ENCODE measurements around the gene LSM7.

Gene LSM7

DNA sequence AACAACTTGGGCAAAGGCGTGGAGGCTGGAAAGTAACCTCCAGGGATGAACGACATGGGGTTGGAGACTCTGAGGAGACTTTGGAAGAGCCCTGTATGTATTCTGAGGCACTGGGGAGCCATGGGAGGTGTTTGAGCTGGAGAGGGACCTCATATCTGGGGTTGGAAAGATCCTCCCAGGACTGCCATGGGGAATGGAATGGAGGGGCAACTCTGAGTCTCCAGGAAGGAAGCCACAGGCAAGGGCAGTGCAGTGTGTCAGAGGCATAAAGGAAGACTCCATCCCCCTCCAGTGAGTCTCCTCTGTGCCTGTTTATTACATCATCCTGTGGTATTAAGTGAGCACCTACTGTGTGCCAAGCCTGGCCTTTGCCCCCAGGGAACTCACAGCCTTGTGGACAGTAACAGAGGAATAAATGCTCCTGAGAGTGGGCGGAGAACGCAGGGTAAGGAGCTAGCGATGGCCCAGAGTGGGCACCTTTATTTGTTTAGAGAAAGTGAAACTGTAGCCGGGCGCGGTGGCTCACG lies 54.1 kb downstream of the LSM7 start:
- H3K36me3 ChIP-seq (ENCODE audit: control insufficient read depth, insufficient read depth, low read length): peaks cover 5% of the 10 kb centered on the region
- H3K4me1 ChIP-seq (ENCODE audit: control insufficient read depth, low read depth, low read length): no peaks in the 10 kb centered on the region
- H2BK5ac ChIP-seq (ENCODE audit: low read length): no peak overlapping the region
- H2BK120ac ChIP-seq (ENCODE audit: low read depth, low read length): no peak overlapping the region
- no peak for DNase-seq
- no peak overlapping the region for H3K18ac ChIP-seq (ENCODE audit: low read length)
- H3K9ac ChIP-seq (ENCODE audit: low read length): peak overlapping the region; percentile 51
- H3K79me2 ChIP-seq (ENCODE audit: control insufficient read depth, insufficient read depth, low read length): peaks cover 38% of the 10 kb centered on the region
- H3K79me1 ChIP-seq (ENCODE audit: low read length): peaks cover 7% of the 10 kb centered on the region
- H3K56ac ChIP-seq (ENCODE audit: low read length): peak overlapping the region; percentile 65
- no peak overlapping the region for H4K8ac ChIP-seq (ENCODE audit: low read depth, low read length)
- H3K23ac ChIP-seq (ENCODE audit: low read length): peak overlapping the region; percentile 15
- H3K27me3 ChIP-seq (ENCODE audit: insufficient read depth, low read length, poor library complexity): no peaks in the 10 kb centered on the region
- H2BK15ac ChIP-seq (replicated peaks; ENCODE audit: low read depth): no peak overlapping the region
- no CpG with 5 or more reads among the region's 9 CpGs for WGBS (ENCODE audit: extremely low coverage, insufficient coverage, low lambda C conversion rate)
- H3K4me2 ChIP-seq (ENCODE audit: low read length): no peak overlapping the region
- H3K4me3 ChIP-seq (ENCODE audit: low read length): no peak overlapping the region
- H3K4ac ChIP-seq (ENCODE audit: low read depth, low read length): no peak overlapping the region
- H4K5ac ChIP-seq (ENCODE audit: low read length): no peak overlapping the region
- H2AK5ac ChIP-seq (ENCODE audit: low read length): no peak overlapping the region
- no peak overlapping the region for H3K27ac ChIP-seq (ENCODE audit: low read depth, low read length)

GRCh38 chr19:2273356-2274184 lies 54.8 kb downstream of the LSM7 start:
- Histone ChIP-seq H2BK15ac (replicated peaks; ENCODE audit: low read depth) (no peak overlapping the region), H3K4me1 (ENCODE audit: control insufficient read depth, low read depth, low read length) (no peaks in the 10 kb centered on the region), H3K4ac (ENCODE audit: low read depth, low read length) (no peak overlapping the region), H3K18ac (ENCODE audit: low read length) (no peak overlapping the region), H3K79me1 (ENCODE audit: low read length) (peaks cover 7% of the 10 kb centered on the region), H3K36me3 (ENCODE audit: control insufficient read depth, insufficient read depth, low read length) (peaks cover 5% of the 10 kb centered on the region), H2BK120ac (ENCODE audit: low read depth, low read length) (no peak overlapping the region), H3K27me3 (ENCODE audit: insufficient read depth, low read length, poor library complexity) (no peaks in the 10 kb centered on the region), H4K5ac (ENCODE audit: low read length) (no peak overlapping the region), H3K56ac (ENCODE audit: low read length) (peak overlapping the region; percentile 76), H3K27ac (ENCODE audit: low read depth, low read length) (peak overlapping the region; percentile 52), H2AK5ac (ENCODE audit: low read length) (no peak overlapping the region), H4K8ac (ENCODE audit: low read depth, low read length) (no peak overlapping the region), H3K79me2 (ENCODE audit: control insufficient read depth, insufficient read depth, low read length) (peaks cover 38% of the 10 kb centered on the region), H2BK5ac (ENCODE audit: low read length) (no peak overlapping the region), H3K4me3 (ENCODE audit: low read length) (no peak overlapping the region), H3K4me2 (ENCODE audit: low read length) (peak overlapping the region; percentile 34), H3K9ac (ENCODE audit: low read length) (peak overlapping the region; percentile 53), H3K23ac (ENCODE audit: low read length) (peak overlapping the region; percentile 15)
- no CpG with 5 or more reads among the region's 45 CpGs for WGBS (ENCODE audit: extremely low coverage, insufficient coverage, low lambda C conversion rate)
- DNase-seq: peak; percentile 96

Measured in mesendoderm (in vitro differentiated cells).